ENCODE data around the gene COBL. TPM values are rescaled to one million over a fixed set of nuclear protein-coding genes. Genes with fewer than 3 reads are reported as not detected.

The COBL gene
- total RNA-seq, 6 experiments from 2014 or later: not detected

- H3K4me3 Mint-ChIP-seq: no peak overlapping the region
- H3K27me3 Mint-ChIP-seq (ENCODE audit: insufficient read depth): peaks cover 7% of the 10 kb centered on the region
- peak; percentile 84 for DNase-seq
- H3K36me3 Mint-ChIP-seq (ENCODE audit: low read depth): no peaks in the 10 kb centered on the region
- peak; percentile 94 for TF ChIP-seq CTCF (IDR thresholded peaks at IDR 0.05)
- H3K4me1 Mint-ChIP-seq (ENCODE audit: low read depth): peaks cover 5% of the 10 kb centered on the region; the same call in 1 of the 2 replicates
- no peaks in the 10 kb centered on the region for H3K9me3 Mint-ChIP-seq
- H3K27ac Mint-ChIP-seq: no peak overlapping the region
Measured at GRCh38 chr7:51162724-51163329, 153.8 kb downstream of the COBL start.

- Mint-ChIP-seq H3K27ac (no peak overlapping the region), H3K4me1 (ENCODE audit: low read depth) (peaks cover 5% of the 10 kb centered on the region; the same call in 1 of the 2 replicates), H3K4me3 (no peak overlapping the region), H3K27me3 (ENCODE audit: insufficient read depth) (peaks cover 12% of the 10 kb centered on the region), H3K9me3 (no peaks in the 10 kb centered on the region), H3K36me3 (ENCODE audit: low read depth) (no peaks in the 10 kb centered on the region)
- no peak for DNase-seq
- no peak for TF ChIP-seq CTCF (IDR thresholded peaks at IDR 0.05)
Measured at GRCh38 chr7:51161937-51162336, 154.7 kb downstream of the COBL start.

- DNase-seq: peak; percentile 58
- TF ChIP-seq CTCF (IDR thresholded peaks at IDR 0.05): peak; percentile 98
- Mint-ChIP-seq H3K4me1 (ENCODE audit: low read depth) (peaks cover 5% of the 10 kb centered on the region; the same call in 1 of the 2 replicates), H3K27ac (no peak overlapping the region), H3K27me3 (ENCODE audit: insufficient read depth) (peaks cover 13% of the 10 kb centered on the region), H3K36me3 (ENCODE audit: low read depth) (no peaks in the 10 kb centered on the region), H3K9me3 (no peaks in the 10 kb centered on the region), H3K4me3 (no peak overlapping the region)
Measured at GRCh38 chr7:51160990-51161615, 155.5 kb downstream of the COBL start.

- H3K27me3 Mint-ChIP-seq (ENCODE audit: insufficient read depth): peaks cover 11% of the 10 kb centered on the region; the same call in 1 of the 2 replicates
- H3K4me3 Mint-ChIP-seq: no peak overlapping the region
Measured at GRCh38 chr7:51160411-51160810, 156.2 kb downstream of the COBL start.

GRCh38 chr7:51158742-51159445 is 157.7 kb downstream of the COBL start:
- Mint-ChIP-seq H3K4me1 (ENCODE audit: low read depth) (peaks cover 5% of the 10 kb centered on the region; the same call in 1 of the 2 replicates), H3K9me3 (no peaks in the 10 kb centered on the region), H3K27ac (no peak overlapping the region), H3K4me3 (no peak overlapping the region), H3K27me3 (ENCODE audit: insufficient read depth) (peaks cover 20% of the 10 kb centered on the region), H3K36me3 (ENCODE audit: low read depth) (no peaks in the 10 kb centered on the region)
- no peak for TF ChIP-seq CTCF (IDR thresholded peaks at IDR 0.05)
- DNase-seq: no peak

More at GRCh38 chr7:51160411-51160810, 156.2 kb downstream of the COBL start:
- no peak overlapping the region for H3K27ac Mint-ChIP-seq
- peaks cover 5% of the 10 kb centered on the region; the same call in 1 of the 2 replicates for H3K4me1 Mint-ChIP-seq (ENCODE audit: low read depth)
- H3K36me3 Mint-ChIP-seq (ENCODE audit: low read depth): no peaks in the 10 kb centered on the region
- DNase-seq: no peak
- H3K9me3 Mint-ChIP-seq: no peaks in the 10 kb centered on the region
- TF ChIP-seq CTCF (IDR thresholded peaks at IDR 0.05): no peak

Data from HFFc6 (cell line).